Muscle of leg (tissue), 11 donors: ENCODE data around the gene HOXB6. TPM values are rescaled to one million over a fixed set of nuclear protein-coding genes. Genes with fewer than 3 reads are reported as not detected.

Experiments used
- DNase-seq: peaks from one replicate; pipeline ENCODE4 v3.0.0; 2013
- H3K27ac ChIP-seq: one replicate; pipeline ENCODE4 v1.5.1; 2013; ENCODE audit warnings: mild to moderate bottlenecking, low read length, control low read depth
- H3K27me3 ChIP-seq: one replicate; pipeline ENCODE4 v1.6.1; 2013; ENCODE audit warnings: low read length; ENCODE audit not compliant: control insufficient read depth, insufficient read depth
- H3K36me3 ChIP-seq: one replicate; pipeline ENCODE4 v1.6.1; 2013; ENCODE audit warnings: low read length; ENCODE audit not compliant: control insufficient read depth, insufficient read depth
- H3K4me1 ChIP-seq: one replicate; pipeline ENCODE4 v1.6.1; 2013; ENCODE audit warnings: low read length; ENCODE audit not compliant: control insufficient read depth, insufficient read depth
- H3K4me3 ChIP-seq: one replicate; pipeline ENCODE4 v1.5.1; 2013; ENCODE audit warnings: low read length, control low read depth
- H3K9me3 ChIP-seq: replicated peaks from 2 replicates; pipeline ENCODE4 v1.6.1; 2013; ENCODE audit warnings: low read depth, low read length; ENCODE audit not compliant: control insufficient read depth
- WGBS: methylation state at CpG from one replicate; pipeline ENCODE4 v1.1.5; 2013; ENCODE audit warnings: missing lambda C conversion rate; ENCODE audit not compliant: insufficient coverage; 5-methylcytosine and 5-hydroxymethylcytosine counted together
- polyA plus RNA-seq, 8 donors: library from polyadenylated mRNA; unstranded; fragments of 120-200 nt; gene quantifications; one replicate each; pipeline versions ENCODE4 v1.2.1 to v1.2.3, GENCODE V29; 2013; ENCODE audit warnings: inconsistent platforms in 1 of 8, low replicate concordance in 1 of 8; ENCODE audit not compliant: insufficient read length in 8 of 8, insufficient read depth in 1 of 8
- total RNA-seq: library from RNA; stranded (reverse); fragments of 120-200 nt; gene quantifications from one replicate; pipeline ENCODE4 v1.2.4, GENCODE V29; 2013

Gene HOXB6
- total and polyA plus RNA-seq, 9 donors, result 0.84 to 1.7 (median 1.2) TPM

- no peak for DNase-seq
- Histone ChIP-seq H3K27me3 (peaks cover 100% of the 10 kb centered on the region), H3K9me3 (no peaks in the 10 kb centered on the region), H3K27ac (no peak overlapping the region), H3K36me3 (no peaks in the 10 kb centered on the region), H3K4me1 (peaks cover 36% of the 10 kb centered on the region), H3K4me3 (peak overlapping the region; percentile 13)
- WGBS, result under 1% methylated on average over 52 of the region's 55 CpGs
Observed at GRCh38 chr17:48613862-48614694, 9.3 kb upstream of the HOXB6 start.

GRCh38 chr17:48612854-48613691, 8.3 kb upstream of the HOXB6 start:
- Histone ChIP-seq H3K27me3 (peaks cover 100% of the 10 kb centered on the region), H3K27ac (peak overlapping the region; percentile 47), H3K4me3 (peak overlapping the region; percentile 28), H3K36me3 (no peaks in the 10 kb centered on the region), H3K4me1 (peaks cover 34% of the 10 kb centered on the region), H3K9me3 (no peaks in the 10 kb centered on the region)
- no peak for DNase-seq
- WGBS, result under 1% methylated on average over 58 of the region's 67 CpGs

GRCh38 chr17:48612456-48612853, 7.7 kb upstream of the HOXB6 start:
- Histone ChIP-seq H3K36me3 (no peaks in the 10 kb centered on the region), H3K27ac (peak overlapping the region; percentile 35), H3K9me3 (no peaks in the 10 kb centered on the region), H3K4me3 (no peak overlapping the region), H3K27me3 (peaks cover 100% of the 10 kb centered on the region), H3K4me1 (peaks cover 31% of the 10 kb centered on the region)
- no peak for DNase-seq
- 0% methylated on average over 5 of the region's 15 CpGs for WGBS

- Histone ChIP-seq H3K4me3 (peak overlapping the region; percentile 63), H3K27me3 (peaks cover 100% of the 10 kb centered on the region), H3K36me3 (no peaks in the 10 kb centered on the region), H3K27ac (peak overlapping the region; percentile 69), H3K4me1 (peaks cover 31% of the 10 kb centered on the region), H3K9me3 (no peaks in the 10 kb centered on the region)
- DNase-seq, result no peak
- WGBS, result 2% methylated on average over 28 of the region's 36 CpGs
Observed at GRCh38 chr17:48611681-48612455, 7.1 kb upstream of the HOXB6 start.

GRCh38 chr17:48611213-48611612, 6.4 kb upstream of the HOXB6 start:
- Histone ChIP-seq H3K9me3 (no peaks in the 10 kb centered on the region), H3K27ac (peak overlapping the region; percentile 60), H3K27me3 (peaks cover 100% of the 10 kb centered on the region), H3K4me3 (peak overlapping the region; percentile 63), H3K4me1 (peaks cover 31% of the 10 kb centered on the region), H3K36me3 (no peaks in the 10 kb centered on the region)
- DNase-seq, result no peak
- 3% methylated on average over 12 of the region's 22 CpGs for WGBS

DNA sequence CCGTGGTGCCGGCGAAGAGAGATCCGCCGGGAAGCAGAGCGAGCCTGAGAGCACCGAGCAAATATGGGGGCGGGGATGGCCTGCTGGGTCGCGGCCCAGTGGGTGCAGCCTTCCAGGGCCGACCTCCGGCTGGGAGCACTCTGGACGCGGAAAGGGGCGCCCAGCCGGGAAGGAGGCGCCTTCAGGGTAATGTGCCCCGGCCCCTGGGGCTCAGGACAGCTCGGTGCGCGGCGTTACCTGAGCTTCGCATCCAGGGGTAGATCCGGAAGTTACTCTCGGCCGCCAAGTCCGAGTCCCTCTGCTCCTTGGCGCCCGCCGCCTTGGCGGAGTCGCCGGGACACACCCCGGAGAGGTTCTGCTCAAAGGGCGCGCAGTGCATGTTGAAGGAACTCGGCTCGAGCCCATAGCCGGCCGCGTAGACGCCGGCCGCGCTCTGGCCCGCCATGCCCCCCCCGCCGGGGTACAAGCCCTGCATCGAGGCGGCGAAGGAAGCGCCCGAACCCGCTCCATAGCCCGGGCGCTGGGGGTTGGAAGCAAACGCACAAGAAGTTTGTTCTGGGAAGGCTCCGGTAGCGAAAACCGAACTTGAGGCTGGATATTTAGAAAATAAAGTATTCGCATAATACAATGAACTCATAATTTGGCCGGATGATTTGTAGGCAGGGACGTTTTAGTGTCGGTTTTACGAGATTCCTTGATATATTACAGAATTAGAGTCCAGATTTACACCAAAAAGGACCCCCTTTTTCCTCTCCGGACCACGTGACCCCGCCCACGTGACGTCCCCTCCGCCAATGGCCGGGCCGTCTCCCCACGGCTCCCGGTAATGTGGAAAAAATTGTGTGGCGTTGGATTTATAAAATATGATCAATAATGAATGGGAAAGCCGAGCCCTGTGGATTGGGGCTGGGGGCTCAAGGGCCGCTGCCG, 5.8 kb upstream of the HOXB6 start, which contains the start of gene HOXB7:
HOXB7 (minus strand) TSS at position 736 of the 930 bp plus-strand sequence; CDS start at position 637, 99 bp downstream.
- DNase-seq, result peak; percentile 55

GRCh38 chr17:48609759-48610281, 5.0 kb upstream of the HOXB6 start:
- Histone ChIP-seq H3K27ac (peak overlapping the region; percentile 60), H3K27me3 (peaks cover 100% of the 10 kb centered on the region), H3K9me3 (no peaks in the 10 kb centered on the region), H3K36me3 (no peaks in the 10 kb centered on the region), H3K4me3 (peak overlapping the region; percentile 63), H3K4me1 (peaks cover 31% of the 10 kb centered on the region)
- WGBS, result 1% methylated on average over 11 of the region's 15 CpGs
- no peak for DNase-seq

More for the DNA sequence above, 5.8 kb upstream of the HOXB6 start, which contains the start of gene HOXB7:
- peaks cover 100% of the 10 kb centered on the region for H3K27me3 ChIP-seq
- peak within 1 kb of the TSS; percentile 63 for H3K4me3 ChIP-seq
- peak within 1 kb of the TSS; percentile 69 for H3K27ac ChIP-seq
- no peaks in the 10 kb centered on the region for H3K9me3 ChIP-seq
- under 1% methylated on average over 61 of the region's 79 CpGs for WGBS
- no peaks in the 10 kb centered on the region for H3K36me3 ChIP-seq
- peaks cover 31% of the 10 kb centered on the region for H3K4me1 ChIP-seq

DNA sequence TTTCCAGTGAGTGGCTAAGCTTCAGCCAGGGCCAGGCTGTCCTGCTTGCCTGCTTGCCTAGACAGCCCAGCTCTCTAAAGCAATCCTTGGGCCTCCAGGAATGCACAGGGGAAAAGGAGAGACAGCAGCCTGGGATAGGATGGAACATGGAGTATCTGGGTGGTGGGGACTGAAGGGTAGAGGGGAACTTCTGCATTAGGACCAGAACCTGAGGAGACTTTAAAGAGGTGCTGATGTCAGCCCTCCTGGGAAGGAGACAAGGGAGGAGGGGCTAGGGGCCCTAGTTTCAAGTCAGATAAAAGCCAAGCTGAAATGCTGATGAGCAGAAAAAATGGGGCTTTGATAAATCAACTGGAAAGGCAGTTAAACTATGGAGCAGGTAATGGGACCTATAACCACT, 4.2 kb upstream of the HOXB6 start:
- Histone ChIP-seq H3K4me1 (peaks cover 27% of the 10 kb centered on the region), H3K9me3 (no peaks in the 10 kb centered on the region), H3K36me3 (no peaks in the 10 kb centered on the region), H3K27me3 (peaks cover 100% of the 10 kb centered on the region), H3K27ac (no peak overlapping the region), H3K4me3 (no peak overlapping the region)
- DNase-seq, result no peak

DNA sequence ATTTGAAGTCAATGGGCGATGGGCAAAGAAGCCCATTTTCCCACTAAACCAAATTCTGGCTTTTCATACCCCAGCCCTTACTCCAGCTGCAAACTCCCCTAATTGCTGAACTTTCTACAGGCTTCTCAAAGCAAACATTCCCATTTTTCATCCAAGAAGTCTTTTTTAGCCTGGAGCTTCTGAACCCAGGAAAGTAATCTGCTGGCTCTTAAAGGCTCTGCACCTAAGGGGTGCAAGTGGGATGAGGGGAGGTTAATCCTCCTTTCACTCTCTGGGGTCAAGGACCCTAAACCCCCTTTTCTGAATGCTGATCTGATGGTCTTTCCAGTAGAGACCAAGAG, 3.7 kb upstream of the HOXB6 start:
- peaks cover 24% of the 10 kb centered on the region for H3K4me1 ChIP-seq
- DNase-seq, result no peak
- H3K4me3 ChIP-seq, result no peak overlapping the region
- WGBS, result no CpG with 5 or more reads among the region's 1 CpG
- no peaks in the 10 kb centered on the region for H3K36me3 ChIP-seq
- no peak overlapping the region for H3K27ac ChIP-seq
- peaks cover 100% of the 10 kb centered on the region for H3K27me3 ChIP-seq
- H3K9me3 ChIP-seq, result no peaks in the 10 kb centered on the region
